HCT116 (cell line): ENCODE results near the gene IGSF21. TPM values are rescaled to one million over a fixed set of nuclear protein-coding genes. Genes with fewer than 3 reads are reported as not detected.

ENCODE experiments used
- ATAC-seq: fragments of 200-7000 bp; cut with Tn5 transposase; 2 replicates; pipeline ENCODE4 v1.9.1; 2020; ENCODE audit warnings: mild to moderate bottlenecking, moderate library complexity
- BruUV-seq: library from RNA; stranded (reverse); fragments of 400-500 nt; replicated peaks from 2 replicates; lab custom pipeline; 2021; lab: Mats Ljungman, UMichigan
- CTCF ChIA-PET: fragments of 300-600 bp; sonication (Branson Sonifier 250); formaldehyde crosslinking; loops from one replicate; lab custom pipeline; 2021; ENCODE audit warnings: antibody characterized with exemption; lab: Charles Lee
- POLR2A ChIA-PET: fragments of 300-600, 350-600 bp; sonication (Branson Sonifier 250); formaldehyde crosslinking; loops from one replicate; lab custom pipeline; 2021; ENCODE audit warnings: antibody characterized with exemption; lab: Charles Lee
- RAD21 ChIA-PET, 2 experiments: fragments of 300-600 bp; sonication (Branson Sonifier 250); formaldehyde crosslinking; loops; one replicate each; lab custom pipeline; 2023; ENCODE audit warnings: low total read pairs in 2 of 2; ENCODE audit not compliant: uncharacterized antibody in 2 of 2, unreplicated experiment in 2 of 2, low non-redundant PET in 1 of 2; lab: Charles Lee
- DNase-seq: peaks from one replicate; pipeline ENCODE4 v3.0.0-alpha.2; 2010; ENCODE audit warnings: low read depth, low spot score
- H2AFZ ChIP-seq: fragments of 200-600 bp; shearing (Covaris generic), sonication (generic); 2 replicates; pipeline ENCODE4 v1.6.1; 2017; ENCODE audit warnings: low read depth, mixed run types, mixed read lengths, antibody characterized with exemption, low read length; ENCODE audit not compliant: poor library complexity, severe bottlenecking
- H3K27ac ChIP-seq: 2 replicates; pipeline ENCODE4 v1.5.1; 2012; ENCODE audit warnings: low read depth, low read length
- H3K27me3 ChIP-seq: fragments of 200-600 bp; sonication (generic); 2 replicates; pipeline ENCODE4 v1.6.1; 2016; ENCODE audit warnings: mixed run types, low read length, mixed read lengths; ENCODE audit not compliant: insufficient read depth
- H3K36me3 ChIP-seq, 2 experiments: fragments of 200-500 bp in 1 of 2; fragments of 200-600 bp in 1 of 2; sonication (Bioruptor generic) in 1 of 2; sonication (generic) in 1 of 2; 2 replicates each; pipeline versions ENCODE4 v1.5.1 to v1.6.1; 2014 to 2016; ENCODE audit warnings: low read length in 2 of 2, inconsistent platforms in 1 of 2, mixed read lengths in 1 of 2, mixed run types in 1 of 2; ENCODE audit not compliant: insufficient read depth in 2 of 2, control insufficient read depth in 1 of 2
- H3K4me1 ChIP-seq, 2 experiments: fragments of 200-600 bp in 1 of 2; sonication (generic) in 1 of 2; 2 replicates each; pipeline versions ENCODE4 v1.5.1 to v1.6.1; 2012 to 2017; ENCODE audit warnings: low read length in 2 of 2, inconsistent platforms in 1 of 2, mild to moderate bottlenecking in 1 of 2, mixed read lengths in 1 of 2, mixed run types in 1 of 2, moderate library complexity in 1 of 2; ENCODE audit not compliant: insufficient read depth in 2 of 2, control insufficient read depth in 1 of 2
- H3K4me2 ChIP-seq: fragments of 200-600 bp; sonication (generic); 2 replicates; pipeline ENCODE4 v1.6.1; 2017; ENCODE audit warnings: mixed run types, low read length, mixed read lengths
- H3K4me3 ChIP-seq, 2 experiments: fragments of 200-600 bp in 1 of 2; sonication (generic) in 1 of 2; replicated peaks in 1 of 2; 2 replicates each; pipeline ENCODE4 v1.5.1; 2011 to 2016; ENCODE audit warnings: low read length in 2 of 2, control low read depth in 1 of 2, low read depth in 1 of 2, mild to moderate bottlenecking in 1 of 2, mixed read lengths in 1 of 2, mixed run types in 1 of 2
- H3K79me2 ChIP-seq: fragments of 200-600 bp; sonication (generic); 2 replicates; pipeline ENCODE4 v1.6.1; 2017; ENCODE audit warnings: mild to moderate bottlenecking, mixed run types, low read length, moderate library complexity, mixed read lengths; ENCODE audit not compliant: insufficient read depth
- H3K9ac ChIP-seq: fragments of 200-600 bp; sonication (generic); 2 replicates; pipeline ENCODE4 v1.6.1; 2016; ENCODE audit warnings: low read length, mixed read lengths
- H3K9me2 ChIP-seq: fragments of 200-600 bp; sonication (generic), shearing (Covaris generic); 2 replicates; pipeline ENCODE4 v1.6.1; 2017; ENCODE audit warnings: mixed run types, mild to moderate bottlenecking, moderate library complexity; ENCODE audit not compliant: insufficient read depth
- H3K9me3 ChIP-seq, 2 experiments: fragments of 200-500 bp in 1 of 2; fragments of 200-600 bp in 1 of 2; sonication (Bioruptor generic) in 1 of 2; sonication (generic) in 1 of 2; 2 replicates each; pipeline ENCODE4 v1.6.1; 2014 to 2017; ENCODE audit warnings: low read length in 2 of 2, mixed read lengths in 2 of 2, inconsistent platforms in 1 of 2, low read depth in 1 of 2, mild to moderate bottlenecking in 1 of 2, mixed run types in 1 of 2, moderate library complexity in 1 of 2; ENCODE audit not compliant: control insufficient read depth in 1 of 2, insufficient read depth in 1 of 2
- H4K20me1 ChIP-seq: fragments of 200-600 bp; sonication (generic), shearing (Covaris generic); 2 replicates; pipeline ENCODE4 v1.6.1; 2017; ENCODE audit warnings: mixed run types, mild to moderate bottlenecking, moderate library complexity; ENCODE audit not compliant: insufficient read depth
- ATF3 ChIP-seq: IDR thresholded peaks from 2 replicates; pipeline ENCODE4 v1.6.1; 2012
- CBX3 ChIP-seq: IDR thresholded peaks from 2 replicates; pipeline ENCODE4 v1.6.1; 2012; ENCODE audit warnings: low read depth
- CTCF ChIP-seq, 3 experiments: fragments of 200-600 bp in 1 of 3; sonication (generic) in 1 of 3; IDR thresholded peaks in 2 of 3; conservative IDR thresholded peaks in 1 of 3; 2 replicates each; pipeline ENCODE4 v1.5.1; 2012 to 2017; ENCODE audit warnings: low read depth in 2 of 3, low read length in 2 of 3, antibody characterized with exemption in 1 of 3, borderline replicate concordance in 1 of 3, control low read depth in 1 of 3, mild to moderate bottlenecking in 1 of 3, mixed read lengths in 1 of 3, mixed run types in 1 of 3, moderate library complexity in 1 of 3; ENCODE audit not compliant: insufficient read depth in 1 of 3
- EGR1 ChIP-seq: IDR thresholded peaks from 2 replicates; pipeline ENCODE4 v1.6.1; 2012; ENCODE audit warnings: low read depth
- ELF1 ChIP-seq: IDR thresholded peaks from 2 replicates; pipeline ENCODE4 v1.6.1; 2012; ENCODE audit warnings: low read depth, borderline replicate concordance
- EZH2 ChIP-seq: fragments of 200-600 bp; sonication (generic); IDR thresholded peaks from 2 replicates; pipeline ENCODE4 v1.6.1; 2017; ENCODE audit warnings: antibody characterized with exemption, mixed run types
- EZH2phosphoT487 ChIP-seq: fragments of 200-600 bp; IDR thresholded peaks from 2 replicates; pipeline ENCODE4 v1.6.1; 2018; ENCODE audit warnings: antibody characterized with exemption, borderline replicate concordance
- JUND ChIP-seq: IDR thresholded peaks from 2 replicates; pipeline ENCODE4 v1.6.1; 2012
- REST ChIP-seq: IDR thresholded peaks from 2 replicates; pipeline ENCODE4 v1.6.1; 2012; ENCODE audit warnings: low read depth
- SIN3A ChIP-seq: IDR thresholded peaks from 2 replicates; pipeline ENCODE4 v1.6.1; 2012; ENCODE audit warnings: low read depth
- SP1 ChIP-seq: IDR thresholded peaks from 2 replicates; pipeline ENCODE4 v1.6.1; 2012; ENCODE audit warnings: low read depth
- TCF7L2 ChIP-seq: IDR thresholded peaks from 2 replicates; pipeline ENCODE4 v1.7.0; 2011; ENCODE audit warnings: borderline replicate concordance, inconsistent platforms; ENCODE audit not compliant: insufficient read depth, insufficient read length; ENCODE audit errors: extremely low read depth
- YY1 ChIP-seq: IDR thresholded peaks from 2 replicates; pipeline ENCODE4 v1.6.1; 2011; ENCODE audit warnings: low read length, low read depth, moderate library complexity, mild to moderate bottlenecking; ENCODE audit not compliant: insufficient replicate concordance; ENCODE audit errors: extremely low read depth
- ZBTB33 ChIP-seq: IDR thresholded peaks from 2 replicates; pipeline ENCODE4 v1.6.1; 2011; ENCODE audit warnings: mild to moderate bottlenecking, low read length, moderate library complexity; ENCODE audit not compliant: insufficient replicate concordance; ENCODE audit errors: extremely low read depth
- ZFX ChIP-seq: fragments of 450-650 bp; IDR thresholded peaks from 2 replicates; pipeline ENCODE4 v1.6.1; 2017
- ZNF274 ChIP-seq: fragments of 200-500 bp; sonication (Bioruptor generic); IDR thresholded peaks from 2 replicates; pipeline ENCODE4 v1.6.1; 2014; ENCODE audit warnings: mild to moderate bottlenecking, low read depth, low read length, inconsistent platforms
- intact Hi-C: fragments of 100-400 bp; cut with micrococcal nuclease; formaldehyde crosslinking; loops from 2 replicates; pipeline ENCODE4 v1.10.0; 2022
- total RNA-seq: library from RNA; stranded (reverse); gene quantifications from one replicate; pipeline ENCODE4 v1.2.1, GENCODE V29; 2021; ENCODE audit not compliant: unreplicated experiment

IGSF21 gene
- total RNA-seq, 1 experiment from 2014 or later, result not detected

GRCh38 chr1:18412882-18413353, 305.3 kb downstream of the IGSF21 start:
- POLR2A ChIA-PET, result no interaction called here

More at GRCh38 chr1:18412882-18413353, 305.3 kb downstream of the IGSF21 start:
- no peak overlapping the region for H3K4me3 ChIP-seq
- H3K9me2 ChIP-seq, result no peaks in the 10 kb centered on the region
- H3K79me2 ChIP-seq, result no peaks in the 10 kb centered on the region
- DNase-seq (no peak), ATAC-seq (no peak)
- no TSS peak for BruUV-seq
- ChIA-PET CTCF (no interaction called here), RAD21 (no interaction called here)
- H3K4me1 ChIP-seq, result peaks cover 7 to 19% of the 10 kb centered on the region in 2 experiments
- peaks cover 5% of the 10 kb centered on the region in 2 experiments; a peak in 2 of 4 replicates for H3K9me3 ChIP-seq
- no peak overlapping the region for H2AFZ ChIP-seq
- TF ChIP-seq ELF1, result no peak
- TF ChIP-seq TCF7L2, result no peak
- TF ChIP-seq CBX3, result no peak
- no peak for TF ChIP-seq ZBTB33
- no peak for TF ChIP-seq EZH2
- TF ChIP-seq EGR1, result no peak
- TF ChIP-seq SP1, result no peak
- TF ChIP-seq JUND, result no peak
- TF ChIP-seq SIN3A, result no peak
- no peak for TF ChIP-seq YY1
- TF ChIP-seq CTCF (IDR thresholded peaks at IDR 0.05 in 2 of 3, conservative IDR thresholded peaks at IDR 0.05 in 1 of 3; ENCODE audit: borderline replicate concordance in 1 of 3, insufficient read depth in 1 of 3, low read depth in 2 of 3, low read length in 2 of 3), result no peak
- TF ChIP-seq REST, result no peak
- TF ChIP-seq ATF3, result no peak
- no peak for TF ChIP-seq EZH2phosphoT487
- no peak for TF ChIP-seq ZFX
- no peak for TF ChIP-seq ZNF274
- H3K27me3 ChIP-seq, result no peaks in the 10 kb centered on the region
- H3K9ac ChIP-seq, result no peak overlapping the region
- intact Hi-C loops, result no loop called here
- no peak overlapping the region for H3K27ac ChIP-seq
- H3K4me2 ChIP-seq, result no peak overlapping the region
- no peaks in the 10 kb centered on the region for H3K36me3 ChIP-seq
- H4K20me1 ChIP-seq, result no peaks in the 10 kb centered on the region
